ENCODE measurements around the gene RSAD2.
"Not testable (repeated sequence)": the region's sequence is repeated elsewhere in the genome, so short reads cannot be mapped to it uniquely, and the experiment has no call there.

RSAD2 gene

DNA sequence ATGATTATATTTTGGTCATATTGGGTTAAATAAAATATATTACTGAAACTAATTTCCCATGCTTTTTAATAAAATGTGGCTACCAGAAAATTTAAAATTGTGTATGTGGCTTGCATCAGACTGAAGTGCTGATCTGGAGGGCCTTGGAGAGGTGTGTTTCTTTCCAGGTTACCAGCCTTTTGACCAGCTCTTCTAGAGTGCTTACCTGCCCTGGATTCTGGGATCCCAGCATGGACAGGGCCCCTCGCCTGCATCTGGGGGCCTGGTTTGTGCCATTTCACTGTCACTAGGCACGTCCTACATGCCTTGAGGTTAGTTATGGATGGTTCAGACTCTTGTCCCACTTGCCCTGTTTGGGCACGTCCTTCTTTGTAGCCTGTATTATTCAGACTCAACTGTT lies 50.2 kb downstream of the RSAD2 start:
- DNase-seq, result peak in 1 of 2 experiments; percentile 10

DNA sequence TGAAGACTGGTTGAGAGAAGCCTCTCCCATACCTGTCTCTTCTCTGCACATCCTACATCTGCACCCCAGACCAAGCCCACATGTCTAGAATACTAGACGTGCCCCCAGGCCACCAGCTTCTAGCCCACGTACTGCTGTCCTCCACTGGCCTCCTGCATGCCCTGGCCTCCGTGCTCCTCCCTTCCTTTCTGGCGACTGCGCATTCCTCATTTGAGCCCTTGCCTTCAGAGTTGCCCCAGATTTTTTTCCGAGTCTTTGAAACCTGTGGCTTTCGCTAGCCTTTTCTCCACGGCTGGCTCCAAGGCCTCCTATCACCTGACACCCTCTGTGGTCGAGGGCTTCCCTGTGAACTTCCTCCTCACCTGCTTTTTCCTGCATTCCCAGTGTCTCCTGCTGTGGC lies 50.9 kb downstream of the RSAD2 start:
- DNase-seq, result peak in 1 of 2 experiments; percentile 13

- no peak for DNase-seq
Observed at GRCh38 chr2:6929196-6929819, 51.7 kb downstream of the RSAD2 start.

GRCh38 chr2:6930923-6931647 lies 53.5 kb downstream of the RSAD2 start:
- DNase-seq, result no peak

DNA sequence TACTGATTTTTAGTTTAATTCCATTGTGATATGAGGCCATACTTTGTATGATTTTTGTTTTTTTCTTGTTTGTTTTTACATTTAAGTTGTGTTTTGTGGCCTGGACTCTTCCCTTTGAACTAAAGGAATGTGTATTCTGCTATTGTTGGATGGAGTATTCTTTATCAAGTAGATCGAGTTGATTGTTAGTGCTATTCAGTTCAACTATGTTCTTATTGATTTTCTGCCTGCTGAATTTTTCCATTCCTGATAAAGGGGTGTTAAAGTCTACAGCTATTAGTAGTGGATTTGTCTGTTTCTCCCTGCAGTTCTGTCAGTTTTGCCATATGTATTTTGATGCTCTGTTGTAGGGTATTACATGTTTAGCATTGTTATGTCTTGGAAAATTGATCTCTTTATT lies 54.2 kb downstream of the RSAD2 start:
- DNase-seq, result no peak

GRCh38 chr2:6932206-6932605 lies 54.6 kb downstream of the RSAD2 start:
- no peak for DNase-seq

DNA sequence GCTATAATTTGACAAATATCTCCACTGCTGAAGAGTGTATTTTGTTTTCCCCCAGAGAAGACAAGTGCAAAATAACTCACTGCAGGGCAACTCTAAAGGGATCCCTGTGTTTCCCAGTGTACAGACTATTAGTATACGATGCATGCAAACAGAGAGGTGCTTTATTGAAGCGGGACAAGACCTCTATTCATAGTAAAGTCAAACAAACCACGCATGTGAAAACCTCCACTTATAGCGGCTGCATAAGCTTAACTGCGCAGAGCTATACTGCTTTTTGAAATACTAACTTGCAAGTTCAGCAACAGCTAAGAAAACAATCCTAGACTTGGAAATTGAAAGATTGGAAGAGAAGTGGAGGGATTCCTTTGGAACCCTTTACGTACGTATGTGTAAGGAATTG lies 55.3 kb downstream of the RSAD2 start:
- no peak for DNase-seq

DNA sequence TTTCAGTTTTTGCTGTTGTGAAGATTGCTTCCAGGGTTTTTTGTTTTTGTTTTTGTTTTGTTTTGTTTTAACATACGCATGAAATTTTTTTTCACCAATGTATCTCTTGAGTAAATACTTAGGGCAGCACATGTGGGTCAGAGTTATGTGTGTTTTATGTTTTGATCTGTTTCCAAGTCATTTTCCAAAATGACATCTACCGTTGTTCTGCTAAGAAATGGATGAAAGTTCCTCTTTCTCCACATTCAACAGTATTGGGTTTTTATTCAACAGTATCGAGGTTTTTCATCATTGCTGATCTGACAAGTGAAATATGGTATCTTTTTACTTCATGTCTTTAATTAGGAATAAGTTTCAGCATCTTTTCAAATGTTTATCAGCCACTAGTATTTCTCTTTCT lies 56.3 kb downstream of the RSAD2 start:
- DNase-seq, result no peak

DNA sequence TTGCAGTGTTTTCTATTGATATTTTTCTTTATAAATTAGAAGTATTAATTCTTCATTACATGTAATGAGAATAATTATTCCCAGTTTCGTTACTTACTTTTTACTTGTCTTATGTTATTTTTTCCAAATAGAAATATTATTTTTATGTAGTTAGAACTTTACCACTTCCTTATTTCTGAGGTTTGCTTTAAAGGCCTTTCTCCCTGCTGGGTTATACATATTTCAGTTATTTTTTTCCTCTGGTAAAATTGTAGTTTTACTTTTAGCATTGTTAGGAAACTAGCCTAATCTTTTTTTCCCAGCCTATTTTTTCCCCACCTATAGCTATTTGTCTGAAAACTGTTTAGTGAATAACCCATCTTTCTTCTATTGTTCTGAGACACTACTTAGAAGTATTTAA lies 56.8 kb downstream of the RSAD2 start:
- DNase-seq, result no peak

DNA sequence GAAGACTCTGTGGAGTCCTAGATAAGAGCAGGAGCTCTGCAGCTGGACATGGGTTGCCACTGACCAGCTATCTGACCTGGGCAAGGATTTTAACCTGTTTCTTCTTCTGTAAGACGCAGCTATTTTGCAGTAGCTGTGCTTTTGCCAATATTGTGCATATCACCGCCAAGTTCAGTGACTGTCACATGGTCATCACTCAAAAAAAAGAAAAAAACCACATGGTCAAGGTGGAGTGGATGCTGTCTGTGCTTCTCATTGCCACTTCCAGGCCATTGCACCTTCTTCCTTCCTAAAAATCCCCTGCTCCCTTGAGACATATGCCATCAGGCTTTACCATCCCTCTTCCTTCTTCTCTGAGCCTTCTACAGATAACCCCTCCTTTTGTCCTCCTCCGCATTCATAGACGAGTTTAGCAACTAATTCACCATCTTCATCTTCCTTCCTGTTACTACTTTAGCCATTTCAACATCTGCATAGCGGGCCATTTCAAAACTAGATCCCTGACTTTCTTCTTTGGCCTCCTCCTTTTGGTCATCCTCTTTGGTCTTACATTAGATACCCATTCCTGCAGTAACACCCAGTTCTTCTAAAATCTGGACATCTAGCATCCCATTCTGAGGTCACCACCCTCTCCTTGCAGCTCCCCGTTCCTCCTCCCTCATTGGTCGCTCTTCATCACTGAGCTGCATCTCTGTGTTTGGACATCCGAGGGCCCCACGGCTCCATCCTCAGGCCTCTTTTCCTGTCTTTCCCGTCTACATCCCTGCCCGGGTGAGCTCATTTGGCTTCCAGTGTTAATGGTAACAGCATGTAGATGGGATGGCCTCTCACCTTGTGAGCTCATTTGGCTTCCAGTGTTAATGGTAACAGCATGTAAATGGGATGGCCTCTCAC lies 57.4 kb downstream of the RSAD2 start:
- DNase-seq, result no peak

GRCh38 chr2:6935652-6936020 lies 58.1 kb downstream of the RSAD2 start:
- DNase-seq, result not testable (repeated sequence)

DNA sequence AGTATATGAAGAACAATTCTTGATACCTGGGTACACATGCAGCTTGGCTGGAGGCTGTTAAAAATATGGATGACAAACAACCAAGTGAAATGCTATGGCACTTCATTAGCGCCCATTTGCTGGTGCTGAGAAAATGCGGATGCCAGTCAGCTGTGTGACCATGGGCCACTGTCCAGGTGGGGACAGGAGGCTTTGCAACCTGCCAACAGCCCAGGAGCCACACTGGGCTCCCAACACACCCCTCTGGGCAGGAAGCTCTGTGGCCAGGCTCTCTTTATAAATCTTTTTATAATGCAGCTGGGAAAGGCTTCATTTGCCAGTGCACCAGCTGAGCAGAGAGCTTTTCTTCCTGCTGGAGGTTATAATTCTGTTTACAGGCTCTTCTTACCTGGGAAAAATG lies 59.6 kb downstream of the RSAD2 start:
- no peak for DNase-seq

DNA sequence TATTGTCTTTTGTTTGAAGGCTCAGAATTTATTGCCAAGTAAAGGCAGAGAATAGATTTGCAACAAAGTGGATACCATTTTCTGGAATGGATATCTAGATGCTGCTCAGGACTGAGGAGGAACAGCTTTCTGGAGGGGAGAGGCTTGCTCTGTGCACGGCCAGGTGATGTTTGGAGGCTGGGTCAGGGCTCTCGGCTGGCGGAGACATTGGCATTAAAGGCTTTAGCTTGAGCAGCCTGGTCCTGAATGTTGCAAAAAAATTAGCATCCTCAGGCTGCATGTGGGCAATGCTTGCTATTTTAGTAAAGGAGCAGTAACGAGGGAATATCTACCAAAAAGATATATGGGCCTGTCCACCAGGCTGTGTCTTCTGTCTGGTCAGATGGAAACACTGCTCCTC lies 60.0 kb downstream of the RSAD2 start:
- no peak for DNase-seq

DNA sequence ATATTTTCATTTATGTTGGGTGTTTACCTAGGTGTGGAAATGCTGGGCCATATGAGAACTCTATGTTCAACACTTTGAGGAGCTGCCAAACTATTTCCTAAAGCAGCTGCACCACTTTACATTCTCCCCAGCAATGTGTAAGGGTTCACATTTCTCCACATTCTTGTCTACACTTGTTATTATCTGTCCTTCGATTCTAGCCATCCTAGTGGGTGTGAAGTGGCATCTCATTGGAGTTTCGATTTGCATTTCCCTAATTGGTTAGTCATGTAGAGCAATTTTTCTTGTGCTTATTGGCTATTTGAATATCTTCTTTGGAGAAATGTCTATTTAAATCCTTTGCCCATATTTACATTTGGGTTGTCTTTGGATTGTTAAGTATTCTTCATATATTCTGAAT lies 61.5 kb downstream of the RSAD2 start:
- no peak for DNase-seq

DNA sequence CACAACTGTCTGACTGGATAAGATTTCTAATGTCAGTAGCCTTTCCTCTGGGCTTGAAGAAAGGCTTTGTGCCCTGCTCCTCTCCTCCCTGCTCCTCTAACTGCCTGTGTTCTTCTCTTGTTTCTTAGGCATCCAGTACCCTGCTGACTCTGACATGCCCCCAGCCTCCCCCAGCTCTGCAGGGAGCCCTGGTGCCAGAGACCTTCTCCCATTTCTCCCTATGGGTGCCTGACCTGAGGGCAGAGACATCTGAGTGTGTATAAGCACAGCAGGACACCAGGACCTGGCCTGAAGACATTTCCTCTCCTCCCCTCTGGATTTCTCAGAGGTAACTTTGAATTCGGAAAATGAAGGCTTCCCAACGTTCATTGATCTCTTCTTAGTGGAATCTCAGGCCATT lies 63.2 kb downstream of the RSAD2 start:
- no peak for DNase-seq

DNA sequence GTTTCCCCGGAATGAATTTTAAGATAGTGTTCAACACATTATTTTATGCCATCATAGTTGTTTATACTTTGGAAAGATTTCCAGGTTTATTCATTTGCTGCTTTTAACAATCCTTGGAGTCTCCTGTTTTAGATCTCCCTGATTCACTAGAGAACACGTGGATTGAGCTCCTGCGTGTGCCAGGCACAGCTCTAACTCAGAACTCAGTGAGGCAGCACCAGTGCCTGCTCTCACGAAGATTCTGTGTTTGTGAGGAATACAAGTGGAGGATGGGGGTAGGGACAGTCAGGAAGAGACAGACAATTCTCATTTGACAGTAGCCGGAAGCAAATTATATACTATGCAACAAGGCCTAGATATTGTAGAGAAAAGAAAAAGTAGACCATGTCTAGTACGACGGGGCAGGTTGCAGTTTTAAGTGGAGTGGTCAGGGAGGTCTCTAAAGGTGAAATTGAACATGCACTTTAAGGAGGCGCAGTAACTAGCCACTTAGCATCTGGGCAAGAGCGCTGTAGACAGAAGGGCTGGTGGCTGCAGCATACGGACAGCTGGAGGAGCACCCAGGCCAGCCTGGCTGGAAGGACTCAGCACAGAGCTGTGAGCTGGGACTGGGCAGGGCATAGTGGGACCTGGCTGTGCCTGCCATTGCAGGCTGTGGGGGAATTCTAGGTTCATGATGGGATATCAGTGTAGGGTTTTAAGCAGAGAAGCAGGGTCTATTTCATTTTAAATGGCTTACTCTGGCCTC lies 63.9 kb downstream of the RSAD2 start:
- no peak for DNase-seq

DNA sequence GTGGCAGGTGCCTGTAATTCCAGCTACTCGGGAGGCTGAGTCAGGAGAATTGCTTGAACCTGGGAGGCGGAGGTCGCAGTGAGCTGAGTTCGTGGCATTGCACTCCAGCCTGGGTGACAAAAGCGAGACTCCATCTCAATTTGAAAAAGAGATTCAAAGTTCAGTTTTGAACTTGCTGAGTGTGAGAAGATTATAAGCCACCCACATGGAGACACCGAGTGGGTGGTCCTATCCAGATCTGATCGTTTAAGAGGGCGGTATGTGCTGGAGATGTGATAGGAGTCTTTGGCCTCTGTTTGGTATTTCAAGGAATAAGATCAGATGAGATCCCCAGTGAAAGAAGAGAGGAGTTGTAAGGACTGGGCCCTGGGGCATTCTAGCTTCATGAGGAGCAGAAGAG lies 65.3 kb downstream of the RSAD2 start:
- DNase-seq, result no peak

DNA sequence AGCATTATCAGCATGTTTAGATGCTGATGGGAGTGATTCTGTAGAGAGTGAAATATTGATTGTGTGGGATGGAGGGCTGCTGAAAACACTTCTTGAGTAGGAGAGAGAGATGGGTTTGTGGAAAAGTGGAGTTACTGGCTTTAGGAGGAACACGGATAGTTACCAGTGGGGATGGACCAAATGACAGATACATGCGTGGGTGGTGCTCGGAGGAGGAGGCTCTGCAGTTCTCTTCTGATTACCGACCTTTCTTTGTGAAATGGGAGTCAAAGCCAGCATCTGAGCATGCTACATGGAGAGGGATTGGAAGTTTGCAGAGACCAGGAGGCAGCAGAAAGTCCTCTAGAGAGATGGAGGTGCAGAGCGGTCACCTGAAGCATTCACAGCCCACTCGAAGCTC lies 65.9 kb downstream of the RSAD2 start:
- no peak for DNase-seq

DNA sequence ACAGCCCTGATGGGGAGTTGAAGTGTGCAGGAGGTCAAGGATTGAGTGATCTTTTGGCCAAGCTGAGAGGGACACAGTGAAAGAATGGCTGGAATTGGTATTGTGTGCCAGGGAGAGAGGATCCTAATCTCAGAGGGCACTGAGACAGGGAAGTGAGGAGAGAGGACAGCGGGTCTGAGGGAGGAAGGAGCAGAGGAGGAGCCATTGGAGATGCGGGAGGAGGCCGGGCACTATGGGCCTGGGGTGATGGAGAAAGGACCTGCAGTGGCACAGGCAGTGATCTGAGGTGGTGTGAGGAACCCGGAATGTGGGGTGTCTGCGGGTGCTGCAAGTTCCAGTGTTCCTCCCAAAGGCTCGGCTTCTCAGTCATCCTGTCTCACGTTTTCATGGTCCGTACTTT lies 66.4 kb downstream of the RSAD2 start:
- no peak for DNase-seq

- DNase-seq, result no peak
Observed at GRCh38 chr2:6944555-6944954, 67.0 kb downstream of the RSAD2 start.

DNA sequence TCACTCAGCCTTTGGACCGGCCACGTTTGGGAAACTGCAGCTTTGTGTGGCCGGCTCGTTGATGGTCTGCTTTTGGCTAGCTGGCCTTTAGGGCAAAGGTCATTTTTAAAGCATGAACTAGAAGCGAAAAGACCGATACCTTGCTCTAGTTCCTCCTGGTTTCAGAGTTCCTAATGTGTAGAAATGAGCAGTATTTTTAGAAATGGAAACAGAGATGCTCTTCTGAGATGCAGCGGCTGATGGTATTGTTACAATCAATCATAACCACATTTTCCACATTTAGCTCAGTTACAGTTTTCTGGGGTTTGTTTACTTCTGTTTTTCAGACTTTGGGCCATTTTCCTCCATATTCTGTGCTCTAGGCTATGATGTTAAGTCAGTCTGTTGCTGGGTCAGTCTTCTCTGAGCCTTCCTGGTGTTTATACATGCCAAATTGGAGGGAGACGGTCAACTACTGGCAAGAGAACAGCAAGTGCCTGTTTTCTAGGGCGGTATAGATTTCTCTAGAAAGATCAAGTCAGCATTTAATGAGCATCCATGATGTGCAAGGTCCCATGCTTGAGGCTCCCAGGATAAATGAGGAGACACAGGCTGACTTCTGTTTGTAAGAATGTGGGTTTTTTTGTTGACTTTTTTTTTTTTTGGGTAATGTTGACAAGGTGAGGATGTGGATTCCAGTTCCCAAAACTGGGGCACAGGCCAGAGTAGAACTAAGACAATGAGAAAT lies 67.7 kb downstream of the RSAD2 start:
- DNase-seq, result no peak

DNA sequence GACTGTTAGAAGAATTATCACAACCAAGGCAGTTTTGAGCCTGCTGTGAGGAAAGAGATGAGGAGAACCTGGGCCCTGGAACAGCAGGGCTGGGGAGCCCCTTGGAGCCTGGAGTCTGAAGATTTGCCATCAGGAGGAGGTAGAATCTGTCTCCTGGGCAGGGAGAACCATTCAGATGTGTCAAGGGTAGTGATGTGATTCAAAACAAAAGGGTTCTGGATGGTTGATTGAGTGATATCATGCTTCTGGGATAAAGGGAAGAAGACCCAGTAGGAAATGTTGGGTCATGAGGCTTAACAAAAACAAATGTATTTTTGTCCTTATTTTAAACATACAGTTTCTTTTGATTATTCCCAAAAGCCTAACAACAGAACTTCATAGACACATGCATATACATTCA lies 68.2 kb downstream of the RSAD2 start:
- DNase-seq, result no peak

- no peak for DNase-seq
Observed at GRCh38 chr2:6946722-6947121, 69.1 kb downstream of the RSAD2 start.

Data from activated T-cell treated with anti-CD3 and anti-CD28 coated beads, Interleukin-2, amount 50 U/mL, for 48 hours (primary cell).